Brain pericyte (primary cell): ENCODE data around the gene DNAAF6.
"Not testable (repeated sequence)": the region's sequence is repeated elsewhere in the genome, so short reads cannot be mapped to it uniquely, and the experiment has no call there.

ENCODE experiments used
- DNase-seq: peaks from one replicate; pipeline ENCODE4 v3.0.0-alpha.2; 2012; ENCODE audit warnings: low read depth, low spot score

DNAAF6 gene

DNA sequence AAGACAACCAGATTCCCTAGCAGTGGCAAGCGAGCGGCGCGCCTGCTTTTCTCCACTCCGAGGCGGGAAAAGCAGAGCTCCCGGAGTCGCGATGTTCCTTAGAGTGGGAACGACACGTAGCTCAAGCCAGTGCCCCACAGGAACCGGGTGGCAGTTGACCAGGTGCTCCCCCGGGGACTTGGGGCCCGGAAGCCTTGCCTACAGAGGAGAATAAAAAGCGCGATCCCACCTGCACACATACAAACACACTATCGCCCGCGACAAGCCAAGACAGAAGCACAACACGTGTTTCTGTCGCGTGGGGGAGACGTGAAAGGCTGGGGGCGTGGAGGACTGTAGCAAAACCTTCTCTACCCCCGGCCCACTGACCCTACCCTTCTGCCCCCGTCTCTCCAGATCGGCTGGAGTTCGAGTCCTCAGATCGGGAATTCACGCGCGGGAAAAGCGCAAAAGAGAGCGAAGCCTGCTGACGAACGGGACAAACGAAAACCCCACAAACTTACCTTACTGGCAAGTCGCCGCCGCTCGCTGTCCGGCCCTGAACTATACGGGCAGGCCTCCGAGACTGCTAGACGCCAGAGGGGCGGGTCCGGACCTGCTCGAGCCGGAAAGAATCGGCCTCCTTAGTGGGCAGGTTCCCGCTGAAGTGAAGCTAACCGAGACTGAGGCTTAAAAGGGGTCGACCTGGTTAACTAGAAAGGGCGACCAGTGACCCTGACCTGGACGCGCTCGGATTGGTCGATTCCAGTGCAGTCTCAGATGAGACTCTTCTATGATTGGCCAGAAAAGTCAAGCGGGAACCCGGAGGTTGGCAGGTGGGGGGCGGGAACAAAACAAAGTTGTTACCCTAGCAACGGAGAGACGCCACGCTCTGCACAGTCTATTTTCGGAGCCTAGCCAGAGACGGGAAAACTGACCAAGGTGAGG is at the start of gene DNAAF6, which contains the start of gene NUP62CL:
Gene DNAAF6 (plus strand): TSS at position 842 of the 927 bp plus-strand sequence. CDS start 6,265 bp downstream, outside the sequence.
Gene NUP62CL (minus strand): TSS at position 664 of the 927 bp plus-strand sequence. CDS start 31,287 bp downstream, outside the sequence.
- DNase-seq: peak; percentile 0

DNA sequence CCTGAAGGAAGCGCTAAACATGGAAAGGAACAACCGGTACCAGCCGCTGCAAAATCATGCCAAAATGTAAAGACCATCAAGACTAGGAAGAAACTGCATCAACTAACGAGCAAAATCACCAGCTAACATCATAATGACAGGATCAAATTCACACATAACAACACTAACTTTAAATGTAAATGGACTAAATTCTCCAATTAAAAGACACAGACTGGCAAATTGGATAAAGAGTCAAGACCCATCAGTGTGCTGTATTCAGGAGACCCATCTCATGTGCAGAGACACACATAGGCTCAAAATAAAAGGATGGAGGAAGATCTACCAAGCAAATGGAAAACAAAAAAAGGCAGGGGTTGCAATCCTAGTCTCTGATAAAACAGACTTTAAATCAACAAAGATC is 48.8 kb upstream of the DNAAF6 start:
- DNase-seq: not testable (repeated sequence)

DNA sequence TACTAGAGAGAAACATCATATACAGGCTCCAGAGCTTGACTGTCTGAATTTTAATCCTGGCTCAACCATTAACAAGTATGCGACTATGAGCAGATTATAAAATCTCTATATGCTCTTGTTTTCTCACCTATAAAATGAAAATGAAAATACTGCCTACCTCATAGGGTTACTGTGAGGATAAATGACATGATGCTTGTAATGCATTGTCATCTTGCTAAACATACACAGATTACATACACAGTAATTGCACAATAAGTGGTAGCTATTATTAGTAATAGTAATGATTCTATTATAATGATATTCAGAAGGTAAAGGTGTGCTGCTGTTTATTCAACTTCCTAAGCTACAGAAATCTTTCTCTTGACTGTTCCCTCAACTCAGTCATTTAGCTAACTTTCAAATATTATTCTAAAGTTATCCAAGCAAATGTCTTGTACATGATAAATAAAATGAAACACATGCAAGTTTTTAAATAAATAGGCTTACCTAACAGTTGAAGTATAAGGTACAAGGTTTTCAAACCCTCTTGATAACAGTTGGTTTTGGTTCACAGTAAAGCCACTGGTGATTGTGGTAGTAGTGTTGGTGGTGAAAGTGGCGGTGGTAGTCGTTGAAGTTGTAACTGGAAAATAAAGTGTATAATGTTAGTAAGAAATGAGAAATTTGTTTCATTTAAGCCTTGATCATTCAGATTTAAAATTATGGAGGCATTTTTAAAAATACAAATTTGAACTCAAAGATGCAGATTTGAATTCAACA is 39.1 kb upstream of the DNAAF6 start:
- DNase-seq: no peak

DNA sequence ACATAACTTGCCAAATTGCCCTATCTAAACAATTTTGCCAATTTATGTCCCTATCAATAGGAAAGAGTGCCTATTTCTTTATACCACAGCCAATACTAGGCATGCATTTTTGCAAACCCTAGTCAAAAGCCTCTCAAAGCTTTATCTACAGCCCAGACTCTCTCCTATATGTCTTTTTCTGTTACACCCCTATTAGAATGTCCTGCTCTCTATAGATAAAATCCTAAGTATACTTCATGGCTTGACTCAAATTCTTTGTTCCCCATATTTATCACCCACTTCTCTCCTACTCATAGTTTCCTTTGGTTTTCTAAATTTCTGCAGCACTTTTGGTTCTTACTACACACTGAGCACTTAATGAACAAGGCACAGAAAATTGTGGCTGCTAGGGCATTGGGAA is 38.2 kb upstream of the DNAAF6 start:
- no peak for DNase-seq

DNA sequence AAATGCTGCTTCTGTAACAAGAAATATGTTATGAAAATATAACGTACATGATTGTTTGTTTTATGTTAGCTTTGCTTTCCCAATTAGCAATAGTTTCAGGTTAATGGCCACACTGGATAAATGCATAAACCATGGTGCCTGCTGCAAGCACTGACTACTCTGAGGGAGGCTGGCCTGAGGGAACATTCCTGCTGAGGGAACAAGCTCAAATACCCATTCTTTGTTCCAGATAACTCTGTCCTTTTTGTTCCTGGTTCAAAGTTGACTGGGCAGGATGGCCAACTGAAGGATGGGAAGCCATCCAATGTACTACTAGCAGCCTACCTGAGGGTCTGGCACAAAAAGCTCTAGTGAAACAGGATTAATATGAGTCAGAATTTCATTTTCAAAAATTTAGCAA is 37.7 kb upstream of the DNAAF6 start:
- no peak for DNase-seq

DNA sequence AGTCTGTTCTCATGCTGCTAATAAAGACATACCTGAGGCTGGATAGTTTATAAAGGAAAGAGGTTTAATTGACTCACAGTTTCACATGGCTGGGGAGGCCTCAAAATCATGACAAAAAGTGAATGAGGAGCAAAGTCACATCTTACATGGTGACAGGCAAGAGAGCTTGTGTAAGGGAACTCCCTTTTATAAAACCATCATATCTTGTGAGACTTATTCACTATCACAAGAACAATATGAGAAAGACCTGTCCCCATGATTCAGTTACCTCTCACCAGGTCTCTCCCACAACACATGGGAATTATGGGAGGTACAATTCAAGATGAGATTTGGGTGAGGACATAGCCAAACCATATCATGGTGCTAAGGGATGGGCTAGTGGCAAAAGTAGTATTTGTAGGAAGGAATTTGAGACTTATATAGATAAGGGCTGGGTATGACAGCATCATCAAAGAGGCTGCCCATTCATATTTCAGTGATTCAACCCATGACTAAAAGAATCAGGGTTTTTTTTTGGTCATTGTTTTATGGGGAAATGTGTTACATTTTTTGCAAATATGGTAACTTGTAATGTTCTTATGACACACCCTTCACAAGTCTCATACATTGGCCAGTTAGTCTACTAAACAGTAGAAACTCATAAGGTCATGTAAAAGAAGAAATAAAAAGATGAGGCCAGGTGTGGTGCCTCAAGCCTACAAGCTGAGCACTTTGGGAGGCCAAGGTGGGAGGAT is 34.9 kb upstream of the DNAAF6 start:
- DNase-seq: no peak

DNA sequence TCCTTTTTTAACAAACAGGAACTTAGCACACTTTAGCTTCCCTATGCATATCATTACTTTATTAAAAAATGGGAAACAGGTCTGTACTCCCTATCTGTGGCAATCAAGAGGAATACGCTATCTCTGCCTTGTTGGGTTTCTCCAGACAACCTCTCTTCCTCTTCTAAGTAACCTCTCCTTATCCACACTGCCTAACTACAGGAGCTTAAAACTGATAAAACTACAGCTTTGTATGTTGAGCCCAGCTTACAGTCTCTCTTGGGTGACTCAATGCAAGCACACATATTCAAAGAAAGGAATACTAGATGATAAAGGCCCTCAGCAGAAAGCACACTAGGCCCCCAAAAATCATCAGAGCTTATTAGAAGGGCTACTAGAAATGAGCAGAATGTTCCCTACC is 9.1 kb upstream of the DNAAF6 start:
- DNase-seq: no peak

DNA sequence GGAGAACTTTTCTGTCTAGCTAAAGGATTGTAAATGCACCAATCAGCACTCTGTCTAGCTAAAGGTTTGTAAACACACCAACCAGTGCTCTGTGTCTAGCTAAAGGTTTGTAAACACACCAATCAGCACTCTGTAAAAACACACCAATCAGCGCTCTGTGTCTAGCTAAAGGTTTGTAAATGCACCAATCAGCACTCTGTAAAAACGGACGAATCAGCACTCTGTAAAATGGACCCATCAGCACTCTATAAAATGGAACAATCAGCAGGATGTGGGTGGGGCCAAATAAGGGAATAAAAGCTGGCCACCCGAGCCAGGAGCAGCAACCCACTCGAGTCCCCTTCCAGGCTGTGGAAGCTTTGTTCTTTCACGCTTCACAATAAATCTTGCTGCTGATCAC is 8.3 kb upstream of the DNAAF6 start:
- not testable (repeated sequence) for DNase-seq

DNA sequence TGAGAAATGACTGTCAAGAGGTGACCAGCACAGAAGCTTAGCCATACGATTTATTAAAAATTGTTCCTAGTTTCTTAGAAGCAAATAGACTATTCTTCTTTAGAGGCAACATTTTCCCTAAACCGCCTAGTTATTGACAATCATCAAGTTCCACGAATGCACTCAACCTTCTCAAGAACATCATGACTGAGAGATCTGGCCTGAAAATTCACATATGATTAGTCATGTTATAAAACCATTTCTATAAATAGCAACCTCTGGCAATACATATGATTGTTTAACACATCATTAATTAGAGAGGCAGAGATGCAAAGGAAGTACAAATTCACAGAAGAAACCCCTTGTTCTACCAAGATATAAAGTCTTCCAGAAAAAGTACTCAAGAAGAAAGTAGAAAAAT is 6.9 kb upstream of the DNAAF6 start:
- DNase-seq: no peak

DNA sequence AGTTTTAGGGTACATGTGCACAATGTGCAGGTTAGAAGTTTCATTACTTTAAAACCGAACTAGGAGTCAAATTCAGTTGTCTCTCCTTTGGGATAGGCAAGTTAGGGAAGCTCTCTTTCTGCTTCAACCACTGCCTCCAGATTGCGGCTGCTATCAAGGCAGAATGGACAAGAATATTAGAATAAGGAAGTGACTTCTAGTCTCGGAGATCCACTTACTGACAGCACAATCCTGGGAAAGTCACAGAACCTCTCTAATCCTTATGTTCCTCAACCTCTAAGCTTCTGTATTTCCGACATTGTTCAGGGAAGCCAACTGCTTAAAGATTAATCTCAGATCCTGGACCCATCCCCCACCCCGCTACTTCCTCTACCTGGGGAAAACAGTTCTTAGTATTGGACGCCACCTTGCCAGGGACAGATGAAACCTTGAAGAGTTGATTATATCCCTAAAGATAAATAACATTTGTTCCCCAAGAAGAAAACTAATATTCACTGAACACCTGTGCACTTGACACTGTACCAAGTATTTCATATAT is 2.3 kb upstream of the DNAAF6 start:
- DNase-seq: no peak

DNA sequence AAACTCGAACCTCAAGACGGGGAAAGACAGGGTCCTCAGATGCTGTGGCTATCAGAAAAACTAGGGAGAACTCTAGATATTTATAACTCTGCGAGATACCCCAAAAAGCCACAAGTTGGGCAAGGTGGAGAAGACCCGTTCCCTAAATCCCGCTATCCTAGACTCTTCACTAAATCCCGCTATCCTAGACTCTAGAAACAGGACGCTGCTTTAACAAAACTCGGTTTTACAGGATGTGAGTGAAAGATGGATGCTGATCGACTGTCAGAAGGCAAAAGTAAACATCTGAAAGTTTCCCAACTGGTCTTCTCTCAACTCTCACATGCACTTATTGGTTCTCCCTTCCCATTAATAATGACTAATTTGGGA is 270 bp downstream of the DNAAF6 start:
- DNase-seq: no peak

DNA sequence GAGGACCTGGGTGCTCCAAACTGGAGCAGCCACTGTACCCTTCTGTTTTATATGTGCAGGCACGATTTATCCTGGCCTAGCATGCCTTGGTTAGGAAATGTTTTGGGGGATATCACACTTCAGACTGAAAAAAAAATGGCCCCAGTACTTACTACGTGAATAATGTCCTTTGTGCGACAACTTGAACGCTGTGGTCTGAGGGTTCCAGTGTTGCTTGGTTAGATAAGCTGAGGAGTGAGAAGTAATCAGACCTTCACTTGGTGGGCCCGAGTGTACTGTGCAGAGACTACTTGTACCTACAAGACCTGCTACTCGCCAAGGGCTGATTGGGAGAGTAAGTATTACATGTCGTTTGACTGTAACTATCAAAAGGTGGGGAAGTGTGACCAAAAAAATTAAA is 678 bp downstream of the DNAAF6 start:
- no peak for DNase-seq

DNA sequence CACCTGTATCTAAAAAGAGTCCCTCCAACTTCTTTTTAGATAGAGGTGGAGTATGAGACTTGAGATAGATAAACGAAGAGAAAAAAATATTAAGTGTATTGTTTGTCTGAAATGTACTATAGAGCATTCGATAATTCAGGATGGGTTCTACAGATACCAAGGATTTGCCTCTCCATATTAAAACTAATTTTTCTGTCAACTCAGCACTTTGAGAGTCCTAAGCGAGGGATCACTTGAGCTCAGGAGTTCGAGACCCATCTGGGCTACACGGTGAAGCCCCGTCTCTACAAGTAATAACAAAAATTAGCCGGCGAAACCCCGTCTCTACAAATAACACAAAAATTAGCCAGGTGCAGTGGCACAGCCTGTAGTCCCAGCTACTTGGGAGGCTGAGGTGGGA is 1.5 kb downstream of the DNAAF6 start:
- DNase-seq: no peak

DNA sequence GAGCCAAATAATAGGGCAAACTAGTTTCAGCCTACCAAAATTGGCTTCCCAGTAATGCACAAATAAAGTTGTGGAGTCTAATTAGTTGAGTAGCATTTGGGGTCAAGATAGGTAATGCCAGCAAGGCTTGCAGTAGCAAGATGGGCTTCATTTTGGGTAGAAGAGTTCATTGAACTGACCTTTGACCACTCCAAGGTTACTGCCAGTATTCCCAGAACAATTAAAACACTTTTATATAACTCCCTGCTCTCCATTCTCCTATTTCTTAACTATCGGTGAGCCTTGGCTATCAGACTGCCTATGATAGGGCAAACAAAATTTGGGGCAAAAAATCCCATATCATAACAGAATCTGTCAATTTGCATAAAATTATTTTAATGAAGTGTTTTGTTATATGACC is 7.1 kb downstream of the DNAAF6 start:
- no peak for DNase-seq

DNA sequence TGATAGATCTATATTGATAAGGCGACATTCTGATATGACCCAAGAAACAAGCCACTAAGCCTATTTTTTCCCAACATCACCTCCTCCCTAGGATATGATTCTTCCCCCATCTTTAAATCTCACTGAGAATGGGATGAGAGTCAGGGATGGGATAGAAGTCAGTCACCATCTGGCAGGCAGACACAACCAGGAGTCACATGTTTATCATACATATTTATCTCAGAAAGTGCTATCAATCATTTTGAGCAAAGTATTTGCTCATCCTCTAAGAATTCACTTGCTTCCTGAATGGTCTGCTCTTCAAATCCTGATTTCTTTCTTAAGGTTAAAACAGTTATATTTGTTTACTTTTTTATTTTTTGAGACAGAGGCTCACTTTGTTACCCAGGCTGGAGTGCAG is 20.3 kb downstream of the DNAAF6 start:
- DNase-seq: no peak

DNA sequence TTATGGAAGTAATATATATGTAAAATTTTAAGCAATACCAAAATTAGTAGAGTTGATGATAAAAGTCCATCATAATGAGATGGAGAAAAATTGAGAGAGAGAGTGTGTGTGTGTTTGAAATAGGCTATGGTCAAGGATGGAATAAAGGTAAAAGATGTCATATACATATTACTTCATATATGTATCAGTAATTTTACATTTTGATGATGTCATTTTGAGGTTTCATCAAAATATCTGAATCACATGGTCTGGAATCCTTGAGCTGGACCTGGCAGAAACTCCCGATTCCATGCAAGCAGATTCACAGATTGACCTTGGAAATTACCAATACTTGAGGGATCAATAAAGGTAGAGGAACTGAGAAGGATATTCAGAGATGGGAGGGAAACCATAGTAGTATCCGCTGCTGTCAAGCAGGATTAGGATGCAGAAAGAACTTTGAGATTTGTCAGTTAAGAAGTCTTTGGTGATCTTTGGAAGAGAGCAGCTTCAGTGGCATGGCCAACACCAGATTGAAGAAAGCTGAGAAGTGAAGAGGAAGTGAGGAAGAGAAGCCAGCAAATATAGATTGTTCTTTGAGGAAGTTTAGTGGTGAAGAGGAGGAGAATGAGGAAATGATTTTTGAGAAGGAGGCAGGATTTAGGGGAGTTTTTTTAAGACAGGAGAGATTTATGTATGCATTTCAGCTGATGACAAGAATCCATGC is 21.5 kb downstream of the DNAAF6 start:
- DNase-seq: no peak

DNA sequence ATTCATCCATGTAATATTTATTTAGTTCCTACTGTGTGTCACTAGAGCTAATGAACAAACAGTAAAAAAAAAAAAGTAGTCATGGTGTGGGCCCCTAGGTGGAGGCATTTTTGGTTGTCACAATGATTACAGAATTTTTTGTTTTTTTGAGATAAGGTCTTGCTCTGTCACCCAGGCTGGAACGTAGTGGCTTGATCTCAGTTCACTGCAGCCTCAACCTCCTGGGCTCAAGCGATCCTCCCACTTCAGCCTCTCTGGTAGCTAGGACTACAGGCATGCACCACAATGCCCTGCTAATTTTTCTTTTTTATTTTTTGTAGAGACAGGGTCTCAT is 22.0 kb downstream of the DNAAF6 start:
- no peak for DNase-seq

DNA sequence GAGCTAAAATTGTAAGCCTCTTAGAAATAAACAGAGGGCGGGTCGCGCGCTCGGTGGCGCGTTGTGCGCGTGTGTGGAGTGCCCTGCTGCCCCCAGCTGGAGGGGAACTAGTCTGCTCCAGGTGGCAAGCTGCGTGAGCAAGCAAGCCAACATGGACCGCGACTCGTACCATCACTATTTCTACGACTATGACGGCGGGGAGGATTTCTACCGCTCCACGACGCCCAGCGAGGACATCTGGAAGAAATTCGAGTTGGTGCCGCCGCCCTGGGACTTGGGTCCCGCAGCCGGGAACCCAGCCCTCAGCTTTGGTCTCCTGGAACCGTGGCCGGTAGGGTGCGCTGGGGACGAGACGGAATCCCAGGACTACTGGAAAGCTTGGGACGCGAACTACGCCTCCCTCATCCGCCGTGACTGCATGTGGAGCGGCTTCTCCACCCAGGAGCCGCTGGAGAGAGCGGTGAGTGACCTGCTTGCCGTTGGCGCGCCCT is 66.1 kb downstream of the DNAAF6 start:
- DNase-seq: no peak

DNA sequence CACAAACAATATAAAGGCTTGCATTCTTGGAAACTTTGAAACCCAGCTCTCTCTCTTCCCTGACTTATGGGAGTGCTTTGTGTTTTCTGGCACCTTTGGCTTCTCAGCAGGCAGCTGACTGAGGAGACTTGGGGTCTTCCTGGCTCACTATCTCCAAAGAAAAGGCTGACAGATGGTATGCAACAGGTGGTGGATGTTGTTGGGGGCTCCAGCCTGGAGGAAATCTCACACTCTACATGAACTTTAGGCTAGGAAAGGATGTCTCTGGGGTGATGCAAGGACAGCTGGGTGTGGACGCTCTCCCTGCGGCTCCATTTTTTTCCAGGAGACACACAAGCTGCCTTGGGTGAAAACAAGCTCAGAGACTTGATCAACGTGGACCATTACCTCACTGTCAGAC is 67.4 kb downstream of the DNAAF6 start:
- no peak for DNase-seq

DNA sequence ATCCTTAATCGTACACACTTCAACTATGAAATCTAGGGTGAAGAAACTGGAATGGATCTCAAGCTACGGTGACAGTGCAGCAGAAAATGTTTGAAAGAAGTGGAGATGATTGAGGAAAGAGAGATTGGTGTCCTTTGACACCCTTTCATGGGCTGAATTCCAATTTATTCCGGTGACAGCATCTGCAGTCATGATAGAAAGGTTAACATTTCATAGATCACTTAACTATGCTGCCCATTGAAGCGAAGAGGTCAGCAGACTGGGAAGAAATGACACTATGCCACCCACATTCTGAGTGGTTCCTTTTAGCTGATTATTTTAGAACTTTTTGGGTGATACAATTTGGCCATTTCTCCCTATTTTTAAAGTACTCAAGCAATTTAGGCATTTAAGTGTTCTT is 82.3 kb downstream of the DNAAF6 start:
- DNase-seq: no peak

DNA sequence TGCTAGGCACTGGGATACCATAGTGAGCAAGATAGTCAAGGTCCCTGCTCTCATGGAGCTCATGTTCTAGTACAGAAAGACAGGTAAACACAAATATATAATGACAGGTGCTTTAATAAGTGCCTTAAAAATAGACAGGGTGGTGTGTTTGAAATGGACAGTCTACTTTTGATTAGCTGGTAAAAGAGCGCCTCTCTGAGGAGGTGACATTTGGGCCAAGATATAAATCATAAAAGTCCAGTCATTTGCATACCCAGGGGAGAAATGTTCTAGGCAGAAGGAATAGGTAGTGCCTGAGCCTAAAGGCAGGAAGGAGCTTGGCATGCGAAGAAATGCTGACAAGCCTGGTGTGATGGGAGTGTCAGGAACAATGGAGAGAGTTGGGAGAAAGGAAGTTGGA is 83.6 kb downstream of the DNAAF6 start:
- DNase-seq: no peak
